ENCODE measurements around the gene IFNA14. TPM values are rescaled to one million over a fixed set of nuclear protein-coding genes. Genes with fewer than 3 reads are reported as not detected.

IFNA14 gene
- polyA plus RNA-seq (2013, experiment 1 of 4): not detected
- not detected for polyA plus RNA-seq (2013, experiment 2 of 4)
- not detected for polyA plus RNA-seq (2013, experiment 3 of 4)
- not detected for polyA plus RNA-seq (2013, experiment 4 of 4)

DNA sequence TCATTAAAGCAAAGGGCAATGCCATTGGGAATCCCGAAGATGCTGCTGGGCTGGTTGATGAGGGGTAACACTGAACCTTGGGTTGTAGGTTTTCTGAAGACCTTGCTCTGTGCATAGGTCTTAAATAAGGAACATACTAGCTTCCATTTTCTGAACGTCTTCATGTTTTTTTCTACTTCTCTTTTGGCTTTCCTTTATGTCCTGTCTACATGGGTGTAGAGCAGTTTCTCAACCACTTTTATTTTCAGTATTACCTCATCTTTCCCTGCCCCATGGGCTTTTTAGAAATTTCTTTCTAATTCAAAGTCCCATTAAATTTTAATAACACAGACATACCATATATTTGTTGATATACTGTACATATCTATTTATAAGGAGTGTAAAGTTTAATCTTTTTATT lies at the start of gene IFNA14:
IFNA14 (minus strand) TSS at position 95 of the 400 bp plus-strand sequence; CDS start at position 25, 70 bp downstream.
- Histone ChIP-seq H3K27me3 (ENCODE audit: control insufficient read depth, insufficient read depth, low read length, poor library complexity, severe bottlenecking) (no peaks in the 10 kb centered on the region), H3K27ac (ENCODE audit: insufficient read depth, low read depth, low read length, poor library complexity, severe bottlenecking) (no peak within 1 kb of the TSS), H3K9me3 (ENCODE audit: control insufficient read depth, low read length) (no peaks in the 10 kb centered on the region), H3K36me3 (ENCODE audit: control insufficient read depth, insufficient read depth, low read length) (no peaks in the 10 kb centered on the region), H3K4me1 (ENCODE audit: control insufficient read depth, insufficient read depth, low read length) (no peaks in the 10 kb centered on the region), H3K4me3 (ENCODE audit: insufficient read depth, low read depth, low read length) (no peak within 1 kb of the TSS)
- WGBS, 2 experiments: 85 to 91% methylated on average over 2 of the region's 2 CpGs

- 83 to 95% methylated on average over 3 of the region's 3 CpGs for WGBS, 2 experiments
- Histone ChIP-seq H3K27ac (ENCODE audit: insufficient read depth, low read depth, low read length, poor library complexity, severe bottlenecking) (no peak overlapping the region), H3K9me3 (ENCODE audit: control insufficient read depth, low read length) (no peaks in the 10 kb centered on the region), H3K27me3 (ENCODE audit: control insufficient read depth, insufficient read depth, low read length, poor library complexity, severe bottlenecking) (no peaks in the 10 kb centered on the region), H3K4me3 (ENCODE audit: insufficient read depth, low read depth, low read length) (no peak overlapping the region), H3K4me1 (ENCODE audit: control insufficient read depth, insufficient read depth, low read length) (no peaks in the 10 kb centered on the region), H3K36me3 (ENCODE audit: control insufficient read depth, insufficient read depth, low read length) (no peaks in the 10 kb centered on the region)
These were observed 47.5 kb upstream of the IFNA14 start for GRCh38 chr9:21287280-21287679.

GRCh38 chr9:21286659-21287058 lies 46.9 kb upstream of the IFNA14 start:
- no peaks in the 10 kb centered on the region for H3K27me3 ChIP-seq (ENCODE audit: control insufficient read depth, insufficient read depth, low read length, poor library complexity, severe bottlenecking)
- H3K9me3 ChIP-seq (ENCODE audit: control insufficient read depth, low read length): no peaks in the 10 kb centered on the region
- H3K27ac ChIP-seq (ENCODE audit: insufficient read depth, low read depth, low read length, poor library complexity, severe bottlenecking): no peak overlapping the region
- no peak overlapping the region for H3K4me3 ChIP-seq (ENCODE audit: insufficient read depth, low read depth, low read length)
- no peaks in the 10 kb centered on the region for H3K36me3 ChIP-seq (ENCODE audit: control insufficient read depth, insufficient read depth, low read length)
- no peaks in the 10 kb centered on the region for H3K4me1 ChIP-seq (ENCODE audit: control insufficient read depth, insufficient read depth, low read length)
- 74 to 87% methylated on average over 4 of the region's 5 CpGs for WGBS, 2 experiments

DNA sequence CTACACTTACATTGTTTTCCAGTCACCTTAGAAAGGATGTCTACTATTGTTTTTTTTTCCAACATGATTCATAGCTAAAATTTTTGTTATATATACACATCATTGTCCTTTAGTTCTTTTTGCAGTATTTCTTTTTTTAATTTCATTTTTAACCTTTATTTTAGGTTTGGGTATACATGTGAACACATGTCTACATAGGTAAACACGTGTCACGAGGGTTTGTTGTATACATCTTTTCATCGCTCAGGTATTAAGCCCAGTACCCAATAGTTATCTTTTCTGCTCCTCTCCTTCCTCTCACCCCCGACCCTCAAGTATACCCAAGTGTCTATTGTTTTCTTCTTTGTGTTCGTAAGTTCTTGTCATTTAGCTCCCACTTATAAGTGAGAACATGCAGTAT lies 46.3 kb upstream of the IFNA14 start:
- no peaks in the 10 kb centered on the region for H3K36me3 ChIP-seq (ENCODE audit: control insufficient read depth, insufficient read depth, low read length)
- 93 to 94% methylated on average over 5 of the region's 5 CpGs for WGBS, 2 experiments
- H3K27me3 ChIP-seq (ENCODE audit: control insufficient read depth, insufficient read depth, low read length, poor library complexity, severe bottlenecking): no peaks in the 10 kb centered on the region
- no peaks in the 10 kb centered on the region for H3K9me3 ChIP-seq (ENCODE audit: control insufficient read depth, low read length)
- no peaks in the 10 kb centered on the region for H3K4me1 ChIP-seq (ENCODE audit: control insufficient read depth, insufficient read depth, low read length)
- no peak overlapping the region for H3K4me3 ChIP-seq (ENCODE audit: insufficient read depth, low read depth, low read length)
- no peak overlapping the region for H3K27ac ChIP-seq (ENCODE audit: insufficient read depth, low read depth, low read length, poor library complexity, severe bottlenecking)

GRCh38 chr9:21281275-21281674 lies 41.5 kb upstream of the IFNA14 start:
- H3K27ac ChIP-seq (ENCODE audit: insufficient read depth, low read depth, low read length, poor library complexity, severe bottlenecking): no peak overlapping the region
- H3K36me3 ChIP-seq (ENCODE audit: control insufficient read depth, insufficient read depth, low read length): no peaks in the 10 kb centered on the region
- no peak overlapping the region for H3K4me3 ChIP-seq (ENCODE audit: insufficient read depth, low read depth, low read length)
- H3K9me3 ChIP-seq (ENCODE audit: control insufficient read depth, low read length): no peaks in the 10 kb centered on the region
- 97 to 98% methylated on average over 2 of the region's 2 CpGs for WGBS, 2 experiments
- H3K27me3 ChIP-seq (ENCODE audit: control insufficient read depth, insufficient read depth, low read length, poor library complexity, severe bottlenecking): no peaks in the 10 kb centered on the region
- H3K4me1 ChIP-seq (ENCODE audit: control insufficient read depth, insufficient read depth, low read length): no peaks in the 10 kb centered on the region

GRCh38 chr9:21268347-21268657 lies 28.5 kb upstream of the IFNA14 start:
- Histone ChIP-seq H3K4me1 (ENCODE audit: control insufficient read depth, insufficient read depth, low read length) (no peaks in the 10 kb centered on the region), H3K9me3 (ENCODE audit: control insufficient read depth, low read length) (no peaks in the 10 kb centered on the region), H3K4me3 (ENCODE audit: insufficient read depth, low read depth, low read length) (no peak overlapping the region), H3K27me3 (ENCODE audit: control insufficient read depth, insufficient read depth, low read length, poor library complexity, severe bottlenecking) (peaks cover 23% of the 10 kb centered on the region), H3K27ac (ENCODE audit: insufficient read depth, low read depth, low read length, poor library complexity, severe bottlenecking) (no peak overlapping the region), H3K36me3 (ENCODE audit: control insufficient read depth, insufficient read depth, low read length) (no peaks in the 10 kb centered on the region)
- 52 to 60% methylated on average over 2 of the region's 2 CpGs for WGBS, 2 experiments

- Histone ChIP-seq H3K4me3 (ENCODE audit: insufficient read depth, low read depth, low read length) (no peak overlapping the region), H3K27me3 (ENCODE audit: control insufficient read depth, insufficient read depth, low read length, poor library complexity, severe bottlenecking) (peaks cover 23% of the 10 kb centered on the region), H3K27ac (ENCODE audit: insufficient read depth, low read depth, low read length, poor library complexity, severe bottlenecking) (no peak overlapping the region), H3K4me1 (ENCODE audit: control insufficient read depth, insufficient read depth, low read length) (no peaks in the 10 kb centered on the region), H3K9me3 (ENCODE audit: control insufficient read depth, low read length) (no peaks in the 10 kb centered on the region), H3K36me3 (ENCODE audit: control insufficient read depth, insufficient read depth, low read length) (no peaks in the 10 kb centered on the region)
- WGBS, 2 experiments: 78 to 84% methylated on average over 4 of the region's 4 CpGs
These were observed 27.9 kb upstream of the IFNA14 start for GRCh38 chr9:21267485-21268346.

GRCh38 chr9:21266733-21267484 lies 27.1 kb upstream of the IFNA14 start:
- 21 to 39% methylated on average over 3 of the region's 3 CpGs for WGBS, 2 experiments
- Histone ChIP-seq H3K9me3 (ENCODE audit: control insufficient read depth, low read length) (no peaks in the 10 kb centered on the region), H3K27me3 (ENCODE audit: control insufficient read depth, insufficient read depth, low read length, poor library complexity, severe bottlenecking) (peaks cover 23% of the 10 kb centered on the region), H3K4me1 (ENCODE audit: control insufficient read depth, insufficient read depth, low read length) (no peaks in the 10 kb centered on the region), H3K4me3 (ENCODE audit: insufficient read depth, low read depth, low read length) (no peak overlapping the region), H3K36me3 (ENCODE audit: control insufficient read depth, insufficient read depth, low read length) (no peaks in the 10 kb centered on the region), H3K27ac (ENCODE audit: insufficient read depth, low read depth, low read length, poor library complexity, severe bottlenecking) (no peak overlapping the region)

GRCh38 chr9:21265421-21266189 lies 25.8 kb upstream of the IFNA14 start:
- Histone ChIP-seq H3K9me3 (ENCODE audit: control insufficient read depth, low read length) (no peaks in the 10 kb centered on the region), H3K4me3 (ENCODE audit: insufficient read depth, low read depth, low read length) (no peak overlapping the region), H3K36me3 (ENCODE audit: control insufficient read depth, insufficient read depth, low read length) (no peaks in the 10 kb centered on the region), H3K27ac (ENCODE audit: insufficient read depth, low read depth, low read length, poor library complexity, severe bottlenecking) (no peak overlapping the region), H3K4me1 (ENCODE audit: control insufficient read depth, insufficient read depth, low read length) (no peaks in the 10 kb centered on the region), H3K27me3 (ENCODE audit: control insufficient read depth, insufficient read depth, low read length, poor library complexity, severe bottlenecking) (peaks cover 23% of the 10 kb centered on the region)
- 57 to 67% methylated on average over 1 of the region's 1 CpG for WGBS, 2 experiments

All from ectodermal cell (in vitro differentiated cells).